Measurements from ENCODE around the gene WWC1. TPM values are rescaled to one million over a fixed set of nuclear protein-coding genes. Genes with fewer than 3 reads are reported as not detected.

The WWC1 gene
- total RNA-seq, 2 experiments from 2014 or later, result not detected

DNA sequence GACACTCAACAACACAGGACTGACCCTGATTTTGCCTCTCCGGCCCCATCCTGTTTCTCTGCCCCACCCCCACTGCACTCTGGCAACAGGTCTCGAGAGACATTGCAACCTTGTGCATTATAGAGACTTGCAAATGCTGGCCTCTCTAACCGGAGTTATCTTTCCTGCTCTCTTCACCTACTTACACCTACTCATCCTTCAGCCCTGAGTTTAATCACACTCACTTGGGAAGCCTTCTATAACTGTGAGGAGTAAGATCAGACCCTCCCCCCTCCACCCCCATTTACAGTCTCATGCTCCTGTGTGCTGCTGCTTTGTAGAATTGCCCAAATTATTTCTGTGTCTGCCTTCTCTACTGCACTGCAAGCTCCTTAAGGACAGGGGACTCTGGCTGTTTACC lies 42.8 kb downstream of the WWC1 start:
- H4K20me1 ChIP-seq (ENCODE audit: insufficient read depth, low read length), result no peaks in the 10 kb centered on the region
- TF ChIP-seq, protein P1, sequence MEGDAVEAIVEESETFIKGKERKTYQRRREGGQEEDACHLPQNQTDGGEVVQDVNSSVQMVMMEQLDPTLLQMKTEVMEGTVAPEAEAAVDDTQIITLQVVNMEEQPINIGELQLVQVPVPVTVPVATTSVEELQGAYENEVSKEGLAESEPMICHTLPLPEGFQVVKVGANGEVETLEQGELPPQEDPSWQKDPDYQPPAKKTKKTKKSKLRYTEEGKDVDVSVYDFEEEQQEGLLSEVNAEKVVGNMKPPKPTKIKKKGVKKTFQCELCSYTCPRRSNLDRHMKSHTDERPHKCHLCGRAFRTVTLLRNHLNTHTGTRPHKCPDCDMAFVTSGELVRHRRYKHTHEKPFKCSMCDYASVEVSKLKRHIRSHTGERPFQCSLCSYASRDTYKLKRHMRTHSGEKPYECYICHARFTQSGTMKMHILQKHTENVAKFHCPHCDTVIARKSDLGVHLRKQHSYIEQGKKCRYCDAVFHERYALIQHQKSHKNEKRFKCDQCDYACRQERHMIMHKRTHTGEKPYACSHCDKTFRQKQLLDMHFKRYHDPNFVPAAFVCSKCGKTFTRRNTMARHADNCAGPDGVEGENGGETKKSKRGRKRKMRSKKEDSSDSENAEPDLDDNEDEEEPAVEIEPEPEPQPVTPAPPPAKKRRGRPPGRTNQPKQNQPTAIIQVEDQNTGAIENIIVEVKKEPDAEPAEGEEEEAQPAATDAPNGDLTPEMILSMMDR (conservative IDR thresholded peaks at IDR 0.05; ENCODE audit: low read length), result no peak
- no peak for TF ChIP-seq EZH2phosphoT487 (IDR thresholded peaks at IDR 0.05; ENCODE audit: borderline replicate concordance, low read depth, low read length)
- no peak overlapping the region for H2AFZ ChIP-seq (ENCODE audit: low read length)
- H3K27ac ChIP-seq (ENCODE audit: low read depth, low read length, poor library complexity, severe bottlenecking), result no peak overlapping the region
- no peak overlapping the region for H3K4me3 ChIP-seq (ENCODE audit: low read depth, low read length, poor library complexity, severe bottlenecking)
- H3K4me2 ChIP-seq (ENCODE audit: low read length), result no peak overlapping the region
- H3K9me3 ChIP-seq (ENCODE audit: low read length), result no peaks in the 10 kb centered on the region
- no peaks in the 10 kb centered on the region for H3K9me2 ChIP-seq (ENCODE audit: insufficient read depth, low read length)
- H3K4me1 ChIP-seq (ENCODE audit: insufficient read depth, low read length, poor library complexity, severe bottlenecking), result no peaks in the 10 kb centered on the region
- POLR2A ChIA-PET, result no interaction called here
- intact Hi-C loops (cut with micrococcal nuclease; ENCODE audit: unreplicated experiment), result no loop called here
- H3K36me3 ChIP-seq (ENCODE audit: insufficient read depth, low read length), result no peaks in the 10 kb centered on the region
- no TSS peak for BruUV-seq (replicated peaks)
- no peak for DNase-seq (ENCODE audit: low spot score)
- H3K79me2 ChIP-seq (ENCODE audit: insufficient read depth, low read depth, low read length), result no peaks in the 10 kb centered on the region
- CTCF ChIA-PET (ENCODE audit: unreplicated experiment), result no interaction called here

DNA sequence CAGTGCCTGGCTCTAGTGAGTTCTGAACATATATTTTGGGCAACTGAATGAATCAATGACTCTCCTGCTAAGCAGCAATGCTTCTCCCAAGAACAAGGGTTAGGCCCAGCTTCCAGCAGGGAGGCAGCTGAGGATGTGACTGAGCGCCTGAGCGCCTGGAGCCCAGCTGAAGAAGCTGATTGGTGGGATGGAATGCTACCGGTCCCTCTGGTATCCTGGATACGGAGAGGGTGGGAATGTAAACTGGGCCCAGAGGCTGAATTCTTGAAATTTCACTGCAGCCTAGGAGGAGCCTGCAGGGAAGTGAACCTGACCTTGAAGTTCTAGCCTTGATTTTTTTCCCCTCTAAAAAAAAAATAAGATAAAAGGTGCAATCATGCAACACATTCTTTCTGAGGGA lies 43.2 kb downstream of the WWC1 start:
- Histone ChIP-seq H3K79me2 (ENCODE audit: insufficient read depth, low read depth, low read length) (no peaks in the 10 kb centered on the region), H3K27ac (ENCODE audit: low read depth, low read length, poor library complexity, severe bottlenecking) (no peak overlapping the region), H4K20me1 (ENCODE audit: insufficient read depth, low read length) (no peaks in the 10 kb centered on the region), H3K9me3 (ENCODE audit: low read length) (no peaks in the 10 kb centered on the region), H3K4me1 (ENCODE audit: insufficient read depth, low read length, poor library complexity, severe bottlenecking) (no peaks in the 10 kb centered on the region), H3K36me3 (ENCODE audit: insufficient read depth, low read length) (no peaks in the 10 kb centered on the region), H3K4me2 (ENCODE audit: low read length) (no peak overlapping the region), H2AFZ (ENCODE audit: low read length) (no peak overlapping the region), H3K9me2 (ENCODE audit: insufficient read depth, low read length) (no peaks in the 10 kb centered on the region), H3K4me3 (ENCODE audit: low read depth, low read length, poor library complexity, severe bottlenecking) (no peak overlapping the region)
- no peak for DNase-seq (ENCODE audit: low spot score)
- ChIA-PET POLR2A (no interaction called here), CTCF (ENCODE audit: unreplicated experiment) (no interaction called here)
- no peak for TF ChIP-seq EZH2phosphoT487 (IDR thresholded peaks at IDR 0.05; ENCODE audit: borderline replicate concordance, low read depth, low read length)
- TF ChIP-seq, protein P1 (conservative IDR thresholded peaks at IDR 0.05; ENCODE audit: low read length), result no peak
- no TSS peak for BruUV-seq (replicated peaks)
- intact Hi-C loops (cut with micrococcal nuclease; ENCODE audit: unreplicated experiment), result no loop called here

DNA sequence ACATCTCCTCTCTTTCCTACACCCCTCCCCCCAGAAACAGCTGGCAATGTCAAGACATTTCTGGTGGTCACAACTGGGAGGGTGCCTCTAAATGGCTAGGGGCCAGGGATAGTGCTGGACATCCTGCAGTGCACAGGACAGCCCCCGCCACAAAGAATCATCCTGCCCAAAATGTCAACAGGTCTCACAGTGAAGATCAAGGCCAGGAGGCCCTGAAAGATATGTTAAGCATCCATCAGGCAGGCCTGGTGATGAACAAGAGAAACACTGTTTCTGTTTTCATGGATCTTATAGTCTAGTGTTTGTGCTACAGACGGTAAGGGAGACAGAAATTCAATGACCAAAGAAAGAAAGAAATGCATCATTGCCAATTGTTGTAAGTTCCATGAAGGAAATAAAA lies 45.9 kb downstream of the WWC1 start:
- no peaks in the 10 kb centered on the region for H3K4me1 ChIP-seq (ENCODE audit: insufficient read depth, low read length, poor library complexity, severe bottlenecking)
- CTCF ChIA-PET (ENCODE audit: unreplicated experiment), result no interaction called here
- H4K20me1 ChIP-seq (ENCODE audit: insufficient read depth, low read length), result no peaks in the 10 kb centered on the region
- no peak overlapping the region for H3K27ac ChIP-seq (ENCODE audit: low read depth, low read length, poor library complexity, severe bottlenecking)
- no peak for DNase-seq (ENCODE audit: low spot score)
- no peak overlapping the region for H2AFZ ChIP-seq (ENCODE audit: low read length)
- H3K9me2 ChIP-seq (ENCODE audit: insufficient read depth, low read length), result no peaks in the 10 kb centered on the region
- POLR2A ChIA-PET, result no interaction called here
- no peaks in the 10 kb centered on the region for H3K79me2 ChIP-seq (ENCODE audit: insufficient read depth, low read depth, low read length)
- H3K36me3 ChIP-seq (ENCODE audit: insufficient read depth, low read length), result no peaks in the 10 kb centered on the region
- TF ChIP-seq, protein P1 (conservative IDR thresholded peaks at IDR 0.05; ENCODE audit: low read length), result no peak
- no peak for TF ChIP-seq EZH2phosphoT487 (IDR thresholded peaks at IDR 0.05; ENCODE audit: borderline replicate concordance, low read depth, low read length)
- no TSS peak for BruUV-seq (replicated peaks)
- intact Hi-C loops (cut with micrococcal nuclease; ENCODE audit: unreplicated experiment), result no loop called here
- no peak overlapping the region for H3K4me2 ChIP-seq (ENCODE audit: low read length)
- no peaks in the 10 kb centered on the region for H3K9me3 ChIP-seq (ENCODE audit: low read length)
- H3K4me3 ChIP-seq (ENCODE audit: low read depth, low read length, poor library complexity, severe bottlenecking), result no peak overlapping the region
